ENCODE data around the gene CAPZB. TPM values are rescaled to one million over a fixed set of nuclear protein-coding genes. Genes with fewer than 3 reads are reported as not detected.
"Not testable (repeated sequence)": the region's sequence is repeated elsewhere in the genome, so short reads cannot be mapped to it uniquely, and the experiment has no call there.

CAPZB gene
- polyA plus RNA-seq, 3 donors: 290 to 504 (median 407) TPM

GRCh38 chr1:19525607-19526545 lies 40.5 kb upstream of the CAPZB start:
- Mint-ChIP-seq H3K4me1 (peaks cover 2% of the 10 kb centered on the region), H3K27ac (no peak overlapping the region), H3K4me3 (no peak overlapping the region), H3K36me3 (no peaks in the 10 kb centered on the region), H3K27me3 (ENCODE audit: low read depth in 3 of 3) (peaks cover 0 to 9% (median 0%) of the 10 kb centered on the region in 3 donors), H3K9me3 (peaks cover 0 to 5% (median 0%) of the 10 kb centered on the region in 7 donors)
- H3K9me3 ChIP-seq (replicated peaks in 1 of 2; ENCODE audit: control insufficient read depth in 1 of 2, insufficient read depth in 1 of 2, low read length in 2 of 2): no peaks in the 10 kb centered on the region
- no peak overlapping the region for H3K4me2 ChIP-seq (replicated peaks; ENCODE audit: extremely low read depth, low read length, poor library complexity, severe bottlenecking)
- DNase-seq: no peak
- WGBS (ENCODE audit: insufficient coverage): no CpG with 5 or more reads among the region's 8 CpGs
- no peaks in the 10 kb centered on the region for H4K20me1 ChIP-seq (ENCODE audit: insufficient read depth, low read length)
- H3K4me3 ChIP-seq (replicated peaks in 1 of 3; ENCODE audit: low read depth in 2 of 3, low read length in 3 of 3): no peak overlapping the region
- H3K9ac ChIP-seq (ENCODE audit: insufficient read depth, low read length, poor library complexity, severe bottlenecking): no peak overlapping the region
- H3K79me2 ChIP-seq (ENCODE audit: insufficient read depth, low read length): no peaks in the 10 kb centered on the region
- H3K27me3 ChIP-seq (ENCODE audit: control insufficient read depth in 2 of 2, insufficient read depth in 2 of 2, low read length in 2 of 2): no peaks in the 10 kb centered on the region
- H3K4me1 ChIP-seq (ENCODE audit: control insufficient read depth in 1 of 2, insufficient read depth in 2 of 2, low read length in 2 of 2): no peaks in the 10 kb centered on the region
- H2AFZ ChIP-seq (ENCODE audit: insufficient read depth, low read depth, low read length, poor library complexity, severe bottlenecking): no peak overlapping the region
- no peak for TF ChIP-seq CTCF (IDR thresholded peaks at IDR 0.05)
- intact Hi-C loops (cut with micrococcal nuclease): no loop called here
- H3K27ac ChIP-seq (ENCODE audit: low read depth in 1 of 2, low read length in 2 of 2): no peak overlapping the region
- no peaks in the 10 kb centered on the region for H3K36me3 ChIP-seq (replicated peaks in 1 of 2; ENCODE audit: control insufficient read depth in 1 of 2, insufficient read depth in 2 of 2, low read length in 2 of 2)

DNA sequence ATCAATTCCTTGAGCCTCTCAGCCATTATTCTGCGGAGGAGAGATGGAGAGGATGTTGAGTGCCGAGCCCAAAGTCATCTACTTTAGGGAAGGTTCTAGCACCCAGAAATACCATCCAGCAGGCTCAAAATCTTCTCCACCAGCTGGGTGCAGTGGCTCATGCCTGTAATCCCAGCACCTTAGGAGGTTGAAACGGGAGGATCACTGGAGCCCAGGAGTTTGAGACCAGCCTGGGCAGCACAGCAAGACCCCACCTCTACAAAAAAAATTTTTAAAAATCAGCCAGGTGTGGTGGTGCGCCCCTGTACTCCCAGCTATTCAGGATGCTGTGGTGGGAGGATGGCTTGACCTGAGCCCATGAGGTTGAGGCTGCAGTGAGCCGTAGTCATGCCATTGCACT lies 39.5 kb upstream of the CAPZB start:
- no peak for DNase-seq
- no peak overlapping the region for H3K27ac Mint-ChIP-seq
- Histone ChIP-seq H3K4me1 (ENCODE audit: control insufficient read depth in 1 of 2, insufficient read depth in 2 of 2, low read length in 2 of 2) (no peaks in the 10 kb centered on the region), H3K27ac (ENCODE audit: low read depth in 1 of 2, low read length in 2 of 2) (no peak overlapping the region), H3K4me3 (replicated peaks in 1 of 3; ENCODE audit: low read depth in 2 of 3, low read length in 3 of 3) (no peak overlapping the region), H3K79me2 (ENCODE audit: insufficient read depth, low read length) (no peaks in the 10 kb centered on the region), H3K4me2 (replicated peaks; ENCODE audit: extremely low read depth, low read length, poor library complexity, severe bottlenecking) (no peak overlapping the region), H3K36me3 (replicated peaks in 1 of 2; ENCODE audit: control insufficient read depth in 1 of 2, insufficient read depth in 2 of 2, low read length in 2 of 2) (no peaks in the 10 kb centered on the region), H3K27me3 (ENCODE audit: control insufficient read depth in 2 of 2, insufficient read depth in 2 of 2, low read length in 2 of 2) (no peaks in the 10 kb centered on the region), H4K20me1 (ENCODE audit: insufficient read depth, low read length) (no peaks in the 10 kb centered on the region), H3K9ac (ENCODE audit: insufficient read depth, low read length, poor library complexity, severe bottlenecking) (no peak overlapping the region), H2AFZ (ENCODE audit: insufficient read depth, low read depth, low read length, poor library complexity, severe bottlenecking) (no peak overlapping the region), H3K9me3 (replicated peaks in 1 of 2; ENCODE audit: control insufficient read depth in 1 of 2, insufficient read depth in 1 of 2, low read length in 2 of 2) (no peaks in the 10 kb centered on the region)
- H3K9me3 Mint-ChIP-seq: peaks cover 0 to 5% (median 0%) of the 10 kb centered on the region in 7 donors
- no peaks in the 10 kb centered on the region for H3K36me3 Mint-ChIP-seq
- intact Hi-C loops (cut with micrococcal nuclease): no loop called here
- H3K27me3 Mint-ChIP-seq (ENCODE audit: low read depth in 3 of 3): peaks cover 0 to 9% (median 0%) of the 10 kb centered on the region in 3 donors
- TF ChIP-seq CTCF (IDR thresholded peaks at IDR 0.05): no peak
- peaks cover 2% of the 10 kb centered on the region for H3K4me1 Mint-ChIP-seq
- no peak overlapping the region for H3K4me3 Mint-ChIP-seq
- no CpG with 5 or more reads among the region's 5 CpGs for WGBS (ENCODE audit: insufficient coverage)

DNA sequence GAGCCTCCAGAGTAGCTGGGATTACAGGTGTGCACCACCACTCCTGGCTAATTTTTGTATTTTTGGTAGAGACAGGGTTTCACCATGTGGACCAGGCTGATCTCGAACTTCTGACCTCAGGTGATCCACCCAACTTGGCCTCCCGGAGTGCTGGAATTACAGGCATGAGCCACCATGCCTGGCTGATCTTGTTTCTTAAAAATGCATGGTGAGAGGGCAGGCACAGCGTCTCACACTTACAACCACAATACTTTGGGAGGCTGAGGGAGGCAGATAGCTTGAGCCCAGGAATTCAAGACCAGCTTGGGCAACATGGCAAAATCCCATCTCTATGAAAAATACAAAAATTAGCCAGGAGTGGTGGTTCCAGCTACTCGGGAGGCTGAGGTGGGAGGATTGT lies 37.2 kb upstream of the CAPZB start:
- intact Hi-C loops (cut with micrococcal nuclease); H3K9me3 Mint-ChIP-seq; H4K20me1 ChIP-seq (ENCODE audit: insufficient read depth, low read length); H3K4me1 Mint-ChIP-seq; H3K9me3 ChIP-seq (replicated peaks in 1 of 2; ENCODE audit: control insufficient read depth in 1 of 2, insufficient read depth in 1 of 2, low read length in 2 of 2); H3K27me3 Mint-ChIP-seq (ENCODE audit: low read depth in 3 of 3); H3K79me2 ChIP-seq (ENCODE audit: insufficient read depth, low read length); H2AFZ ChIP-seq (ENCODE audit: insufficient read depth, low read depth, low read length, poor library complexity, severe bottlenecking); H3K4me3 ChIP-seq (replicated peaks in 1 of 3; ENCODE audit: low read depth in 2 of 3, low read length in 3 of 3); H3K4me3 Mint-ChIP-seq; H3K27ac Mint-ChIP-seq; DNase-seq; H3K36me3 Mint-ChIP-seq; H3K9ac ChIP-seq (ENCODE audit: insufficient read depth, low read length, poor library complexity, severe bottlenecking); H3K27ac ChIP-seq (ENCODE audit: low read depth in 1 of 2, low read length in 2 of 2); H3K4me1 ChIP-seq (ENCODE audit: control insufficient read depth in 1 of 2, insufficient read depth in 2 of 2, low read length in 2 of 2); H3K36me3 ChIP-seq (replicated peaks in 1 of 2; ENCODE audit: control insufficient read depth in 1 of 2, insufficient read depth in 2 of 2, low read length in 2 of 2); H3K4me2 ChIP-seq (replicated peaks; ENCODE audit: extremely low read depth, low read length, poor library complexity, severe bottlenecking); H3K27me3 ChIP-seq (ENCODE audit: control insufficient read depth in 2 of 2, insufficient read depth in 2 of 2, low read length in 2 of 2): not testable (repeated sequence)
- no CpG with 5 or more reads among the region's 4 CpGs for WGBS (ENCODE audit: insufficient coverage)

Measured in CD14-positive monocyte (primary cell).